ENCODE measurements around the gene PTPRK.

Gene PTPRK

DNA sequence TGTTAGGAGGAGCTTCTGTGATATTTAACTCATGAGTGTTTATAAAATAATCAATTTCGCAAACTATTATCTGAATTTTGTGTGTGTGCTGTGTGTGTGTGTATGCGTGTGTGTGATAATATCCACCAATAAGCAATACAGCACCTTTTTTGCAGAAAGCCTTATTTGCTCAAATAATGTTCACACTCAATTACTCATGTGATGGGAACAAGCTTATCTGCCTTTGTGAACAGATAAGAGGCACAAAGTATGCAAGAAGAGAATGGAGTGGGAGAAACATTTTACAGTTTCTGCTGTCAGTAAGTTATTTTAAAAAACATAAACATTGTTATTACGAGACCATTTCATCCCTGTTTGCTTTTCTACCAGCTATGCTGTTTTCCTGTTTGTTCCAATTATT, 36.7 kb upstream of the PTPRK start:
- DNase-seq (ENCODE audit: extremely low spot score): no peak
- ChIA-PET CTCF (no interaction called here), POLR2A (no interaction called here)
- TF ChIP-seq NFRKB (IDR thresholded peaks at IDR 0.05): no peak
- TF ChIP-seq, protein P1, sequence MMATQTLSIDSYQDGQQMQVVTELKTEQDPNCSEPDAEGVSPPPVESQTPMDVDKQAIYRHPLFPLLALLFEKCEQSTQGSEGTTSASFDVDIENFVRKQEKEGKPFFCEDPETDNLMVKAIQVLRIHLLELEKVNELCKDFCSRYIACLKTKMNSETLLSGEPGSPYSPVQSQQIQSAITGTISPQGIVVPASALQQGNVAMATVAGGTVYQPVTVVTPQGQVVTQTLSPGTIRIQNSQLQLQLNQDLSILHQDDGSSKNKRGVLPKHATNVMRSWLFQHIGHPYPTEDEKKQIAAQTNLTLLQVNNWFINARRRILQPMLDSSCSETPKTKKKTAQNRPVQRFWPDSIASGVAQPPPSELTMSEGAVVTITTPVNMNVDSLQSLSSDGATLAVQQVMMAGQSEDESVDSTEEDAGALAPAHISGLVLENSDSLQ (IDR thresholded peaks at IDR 0.05): no peak
- TF ChIP-seq SUZ12 (IDR thresholded peaks at IDR 0.05): no peak
- TF ChIP-seq FOXA1 (IDR thresholded peaks at IDR 0.05): no peak
- no peak for TF ChIP-seq ZNF384 (IDR thresholded peaks at IDR 0.05)
- TF ChIP-seq FOXK2 (IDR thresholded peaks at IDR 0.05): no peak
- TF ChIP-seq HDGF (IDR thresholded peaks at IDR 0.05; ENCODE audit: borderline replicate concordance): no peak
- TF ChIP-seq FOXM1 (IDR thresholded peaks at IDR 0.05; ENCODE audit: borderline replicate concordance): no peak
- no peak for TF ChIP-seq ELF4 (IDR thresholded peaks at IDR 0.05)
- TF ChIP-seq SP1 (IDR thresholded peaks at IDR 0.05): no peak
- TF ChIP-seq L3MBTL2 (conservative IDR thresholded peaks at IDR 0.05): no peak

DNA sequence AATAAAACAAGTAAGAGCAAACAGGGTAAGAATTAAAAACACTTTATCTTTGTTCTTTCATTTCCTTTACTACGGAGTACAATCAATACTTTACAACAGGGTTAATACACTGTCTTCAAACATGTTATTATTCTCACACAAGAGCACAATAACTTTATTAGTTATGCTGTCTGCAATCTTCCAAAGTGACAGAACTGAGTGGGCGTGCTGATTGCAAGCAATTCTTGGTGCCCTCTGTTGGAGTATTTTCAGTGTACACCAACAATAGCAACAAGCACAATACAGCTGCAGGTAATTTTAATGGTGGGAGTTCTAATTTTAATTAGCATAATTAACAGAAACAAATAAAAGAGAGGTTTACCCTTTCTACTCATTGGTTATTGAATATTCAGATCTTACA, 33.9 kb upstream of the PTPRK start:
- no peak for DNase-seq (ENCODE audit: extremely low spot score)
- POLR2A ChIA-PET: no interaction called here
- TF ChIP-seq HDGF (IDR thresholded peaks at IDR 0.05; ENCODE audit: borderline replicate concordance): no peak
- no peak for TF ChIP-seq TARDBP (IDR thresholded peaks at IDR 0.05)
- TF ChIP-seq, protein P1 (IDR thresholded peaks at IDR 0.05): no peak
- no peak for TF ChIP-seq SP1 (IDR thresholded peaks at IDR 0.05)
- no peak for TF ChIP-seq NFRKB (IDR thresholded peaks at IDR 0.05)
- no peak for TF ChIP-seq CTBP1 (IDR thresholded peaks at IDR 0.05; ENCODE audit: borderline replicate concordance)
- TF ChIP-seq FOXM1 (IDR thresholded peaks at IDR 0.05; ENCODE audit: borderline replicate concordance): no peak
- TF ChIP-seq FOXK2 (IDR thresholded peaks at IDR 0.05): no peak
- TF ChIP-seq BHLHE40 (IDR thresholded peaks at IDR 0.05; ENCODE audit: borderline replicate concordance): no peak
- TF ChIP-seq L3MBTL2 (conservative IDR thresholded peaks at IDR 0.05): no peak
- TF ChIP-seq ELF4 (IDR thresholded peaks at IDR 0.05): no peak
- TF ChIP-seq ZNF384 (IDR thresholded peaks at IDR 0.05): no peak
- TF ChIP-seq ARNT (IDR thresholded peaks at IDR 0.05): no peak
- CTCF ChIA-PET: interaction anchor here (0.7 kb wide), 1 partner anchor 20 kb away, joined by 3 read pairs; no protein-coding TSS in a partner anchor

DNA sequence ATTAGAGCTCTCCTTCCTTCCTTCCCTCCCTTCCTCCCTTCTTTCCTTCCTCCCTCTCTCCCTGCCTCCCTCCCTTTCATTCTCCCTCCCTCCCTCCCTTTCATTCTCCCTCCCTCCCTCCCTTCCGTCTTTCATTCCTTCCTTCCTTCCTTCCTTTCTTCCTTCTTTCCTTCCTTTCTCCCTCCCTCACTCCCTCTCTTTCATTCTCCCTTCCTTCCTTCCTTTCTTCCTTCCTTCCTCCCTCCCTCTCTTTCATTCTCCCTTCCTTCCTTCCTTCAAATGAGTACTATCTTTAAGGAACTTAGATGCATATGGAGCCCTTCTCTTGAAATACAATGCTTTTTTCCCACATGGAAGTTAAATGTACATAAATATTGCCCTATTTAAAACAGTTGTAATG, 20.9 kb upstream of the PTPRK start:
- POLR2A ChIA-PET: no interaction called here
- CTCF ChIA-PET: no interaction called here
- TF ChIP-seq FOXA1 (IDR thresholded peaks at IDR 0.05) (no peak), BHLHE40 (IDR thresholded peaks at IDR 0.05; ENCODE audit: borderline replicate concordance) (no peak), ZNF384 (IDR thresholded peaks at IDR 0.05) (no peak), CTBP1 (IDR thresholded peaks at IDR 0.05; ENCODE audit: borderline replicate concordance) (no peak), NFRKB (IDR thresholded peaks at IDR 0.05) (no peak), HDGF (IDR thresholded peaks at IDR 0.05; ENCODE audit: borderline replicate concordance) (no peak), ELF4 (IDR thresholded peaks at IDR 0.05) (no peak), FOXM1 (IDR thresholded peaks at IDR 0.05; ENCODE audit: borderline replicate concordance) (no peak), SP1 (IDR thresholded peaks at IDR 0.05) (no peak), LEF1 (IDR thresholded peaks at IDR 0.05; ENCODE audit: borderline replicate concordance) (no peak)
- TF ChIP-seq, protein P1 (IDR thresholded peaks at IDR 0.05): no peak
- DNase-seq (ENCODE audit: extremely low spot score): no peak

DNA sequence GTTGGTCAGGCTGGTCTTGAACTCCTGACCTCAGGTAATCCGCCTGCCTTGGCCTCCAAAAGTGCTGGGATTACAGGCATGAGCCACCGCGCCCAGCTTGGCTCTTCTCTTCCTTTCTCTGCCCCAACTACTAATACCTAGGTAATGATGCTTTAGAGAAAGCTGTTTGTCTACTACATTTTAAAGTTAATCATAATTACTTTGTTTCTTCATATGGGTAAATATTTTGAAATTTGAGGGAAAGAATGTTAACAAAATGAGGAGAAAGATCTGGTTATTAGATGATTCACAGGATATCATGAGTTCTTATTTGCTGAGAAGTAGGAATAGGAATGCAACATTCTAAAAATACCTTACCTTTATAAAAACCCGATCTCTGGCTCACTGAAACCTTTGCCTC, 18.4 kb upstream of the PTPRK start:
- no peak for DNase-seq (ENCODE audit: extremely low spot score)
- ChIA-PET CTCF (no interaction called here), POLR2A (no interaction called here)
- TF ChIP-seq HDGF (IDR thresholded peaks at IDR 0.05; ENCODE audit: borderline replicate concordance): no peak
- TF ChIP-seq, protein P1 (IDR thresholded peaks at IDR 0.05): no peak
- no peak for TF ChIP-seq L3MBTL2 (conservative IDR thresholded peaks at IDR 0.05)
- no peak for TF ChIP-seq BHLHE40 (IDR thresholded peaks at IDR 0.05; ENCODE audit: borderline replicate concordance)
- no peak for TF ChIP-seq ELF4 (IDR thresholded peaks at IDR 0.05)
- TF ChIP-seq ZNF384 (IDR thresholded peaks at IDR 0.05): no peak
- no peak for TF ChIP-seq SUZ12 (IDR thresholded peaks at IDR 0.05)
- no peak for TF ChIP-seq CTBP1 (IDR thresholded peaks at IDR 0.05; ENCODE audit: borderline replicate concordance)
- no peak for TF ChIP-seq LEF1 (IDR thresholded peaks at IDR 0.05; ENCODE audit: borderline replicate concordance)
- TF ChIP-seq FOXA1 (IDR thresholded peaks at IDR 0.05): no peak
- no peak for TF ChIP-seq SP1 (IDR thresholded peaks at IDR 0.05)
- no peak for TF ChIP-seq FOXK2 (IDR thresholded peaks at IDR 0.05)
- TF ChIP-seq FOXM1 (IDR thresholded peaks at IDR 0.05; ENCODE audit: borderline replicate concordance): no peak
- no peak for TF ChIP-seq NFRKB (IDR thresholded peaks at IDR 0.05)
- TF ChIP-seq TARDBP (IDR thresholded peaks at IDR 0.05): no peak
- TF ChIP-seq ARNT (IDR thresholded peaks at IDR 0.05): no peak

GRCh38 chr6:128532827-128533226, 12.4 kb upstream of the PTPRK start:
- ChIA-PET POLR2A (no interaction called here), CTCF (no interaction called here)
- TF ChIP-seq HDGF (IDR thresholded peaks at IDR 0.05; ENCODE audit: borderline replicate concordance): no peak
- no peak for DNase-seq (ENCODE audit: extremely low spot score)

DNA sequence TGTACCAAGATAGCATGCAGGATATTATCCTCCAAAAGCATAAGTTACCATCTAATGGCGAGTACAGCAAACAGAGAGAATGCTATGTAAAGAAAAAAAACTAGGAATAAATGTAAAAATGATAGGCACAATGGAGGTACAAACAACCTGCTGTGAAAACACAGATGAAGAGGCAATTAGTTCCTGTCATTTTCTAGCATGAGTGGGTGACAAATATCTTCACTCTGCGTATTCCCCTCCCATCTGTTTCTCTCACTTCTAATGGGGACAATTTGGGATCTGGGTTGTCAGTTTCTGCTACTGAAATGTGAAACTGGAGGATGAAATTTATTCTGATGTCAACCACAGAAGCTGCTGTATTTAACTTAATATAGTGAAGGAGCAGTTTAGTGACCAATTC, 11.7 kb upstream of the PTPRK start:
- TF ChIP-seq FOXM1 (IDR thresholded peaks at IDR 0.05; ENCODE audit: borderline replicate concordance) (no peak), SP1 (IDR thresholded peaks at IDR 0.05) (no peak), TARDBP (IDR thresholded peaks at IDR 0.05) (no peak), FOXK2 (IDR thresholded peaks at IDR 0.05) (no peak), ELF4 (IDR thresholded peaks at IDR 0.05) (no peak), L3MBTL2 (conservative IDR thresholded peaks at IDR 0.05) (no peak), ZNF384 (IDR thresholded peaks at IDR 0.05) (no peak), NFRKB (IDR thresholded peaks at IDR 0.05) (no peak), ARNT (IDR thresholded peaks at IDR 0.05) (no peak)
- TF ChIP-seq, protein P1 (IDR thresholded peaks at IDR 0.05): no peak
- DNase-seq (ENCODE audit: extremely low spot score): no peak
- ChIA-PET CTCF (no interaction called here), POLR2A (no interaction called here)

Measured in HEK293T (cell line).